PC-3 (cell line): ENCODE results near the gene PCDHGC3. TPM values are rescaled to one million over a fixed set of nuclear protein-coding genes. Genes with fewer than 3 reads are reported as not detected.

ENCODE experiments used
- ATAC-seq: fragments of 200-7000 bp; cut with Tn5 transposase; 2 replicates; pipeline ENCODE4 v1.9.1; 2020; ENCODE audit warnings: mild to moderate bottlenecking, moderate library complexity
- BruUV-seq: library from RNA; stranded (reverse); fragments of 400-500 nt; replicated peaks from 2 replicates; lab custom pipeline; 2021; lab: Mats Ljungman, UMichigan
- CTCF ChIA-PET: fragments of 300-600 bp; sonication (Branson Sonifier 250); formaldehyde crosslinking; loops from one replicate; lab custom pipeline; 2022; ENCODE audit warnings: antibody characterized with exemption; lab: Charles Lee
- POLR2A ChIA-PET: fragments of 300-600 bp; sonication (Branson Sonifier 250); formaldehyde crosslinking; loops from one replicate; lab custom pipeline; 2022; ENCODE audit warnings: antibody characterized with exemption; ENCODE audit not compliant: unreplicated experiment; lab: Charles Lee
- DNase-seq: peaks from one replicate; pipeline ENCODE4 v3.0.0-alpha.2; 2015
- H2AFZ ChIP-seq: fragments of 300-600 bp; sonication (generic); 2 replicates; pipeline ENCODE4 v1.6.0; 2016; ENCODE audit warnings: antibody characterized with exemption, low read length
- H3F3A ChIP-seq: fragments of 300-600 bp; sonication (generic); one replicate; pipeline ENCODE4 v1.6.0; 2017; ENCODE audit warnings: antibody characterized with exemption, low read length, control low read depth, mild to moderate bottlenecking; ENCODE audit not compliant: unreplicated experiment
- H3K27ac ChIP-seq: fragments of 300-600 bp; sonication (generic); 2 replicates; pipeline ENCODE4 v1.5.1; 2016; ENCODE audit warnings: mild to moderate bottlenecking, low read length
- H3K27me3 ChIP-seq: fragments of 300-600 bp; sonication (generic); 2 replicates; pipeline ENCODE4 v1.6.1; 2016; ENCODE audit warnings: low read length, mixed read lengths
- H3K36me3 ChIP-seq: fragments of 300-600 bp; sonication (generic); 2 replicates; pipeline ENCODE4 v1.6.1; 2016; ENCODE audit warnings: low read depth, mixed run types, low read length, mixed read lengths
- H3K4me1 ChIP-seq: fragments of 300-600 bp; sonication (generic); 2 replicates; pipeline ENCODE4 v1.5.1; 2016; ENCODE audit warnings: low read length; ENCODE audit not compliant: insufficient read depth
- H3K4me2 ChIP-seq: fragments of 300-600 bp; sonication (generic); 2 replicates; pipeline ENCODE4 v1.6.0; 2016; ENCODE audit warnings: low read length
- H3K4me3 ChIP-seq: fragments of 300-600 bp; sonication (generic); 2 replicates; pipeline ENCODE4 v1.5.1; 2016; ENCODE audit warnings: mild to moderate bottlenecking, low read length, mixed read lengths
- H3K79me2 ChIP-seq: fragments of 300-600 bp; sonication (generic); 2 replicates; pipeline ENCODE4 v1.6.1; 2017; ENCODE audit warnings: low read length, mixed read lengths
- H3K9ac ChIP-seq: fragments of 300-600 bp; sonication (generic); 2 replicates; pipeline ENCODE4 v1.6.0; 2016; ENCODE audit warnings: mild to moderate bottlenecking, low read length
- H3K9me2 ChIP-seq: fragments of 300-600 bp; sonication (generic); replicated peaks from 2 replicates; pipeline ENCODE4 v1.6.1; 2016; ENCODE audit warnings: mixed run types, low read length, mixed read lengths
- H3K9me3 ChIP-seq: fragments of 300-600 bp; sonication (generic); 2 replicates; pipeline ENCODE4 v1.6.1; 2016; ENCODE audit warnings: low read length, mixed read lengths
- H4K20me1 ChIP-seq: fragments of 300-600 bp; sonication (generic); 2 replicates; pipeline ENCODE4 v1.6.1; 2016; ENCODE audit warnings: low read length, mixed read lengths
- EZH2 ChIP-seq: fragments of 300-600 bp; sonication (generic); IDR thresholded peaks from one replicate; pipeline ENCODE4 v1.6.1; 2017; ENCODE audit warnings: antibody characterized with exemption, mild to moderate bottlenecking, low read length; ENCODE audit not compliant: unreplicated experiment
- EZH2phosphoT487 ChIP-seq: fragments of 300-600 bp; sonication (generic); IDR thresholded peaks from 2 replicates; pipeline ENCODE4 v1.6.1; 2018; ENCODE audit warnings: mild to moderate bottlenecking, antibody characterized with exemption, low read length, borderline replicate concordance
- intact Hi-C: fragments of 100-400 bp; cut with micrococcal nuclease; formaldehyde crosslinking; loops from 2 replicates; pipeline ENCODE4 v1.9.0; 2023
- total RNA-seq: library from RNA; depleted of rRNA; stranded (reverse); fragments of >200 nt; gene quantifications from 2 replicates; pipeline ENCODE4 v1.2.3, GENCODE V29; 2014
- TF ChIP-seq, protein P1 (sequence below): fragments of 300-600 bp; sonication (generic); conservative IDR thresholded peaks from 2 replicates; pipeline ENCODE4 v1.5.1; 2017; ENCODE audit warnings: antibody characterized with exemption, low read depth, mild to moderate bottlenecking, low read length

PCDHGC3 gene
- total RNA-seq, 1 experiment from 2014 or later, result 2.1 TPM

DNA sequence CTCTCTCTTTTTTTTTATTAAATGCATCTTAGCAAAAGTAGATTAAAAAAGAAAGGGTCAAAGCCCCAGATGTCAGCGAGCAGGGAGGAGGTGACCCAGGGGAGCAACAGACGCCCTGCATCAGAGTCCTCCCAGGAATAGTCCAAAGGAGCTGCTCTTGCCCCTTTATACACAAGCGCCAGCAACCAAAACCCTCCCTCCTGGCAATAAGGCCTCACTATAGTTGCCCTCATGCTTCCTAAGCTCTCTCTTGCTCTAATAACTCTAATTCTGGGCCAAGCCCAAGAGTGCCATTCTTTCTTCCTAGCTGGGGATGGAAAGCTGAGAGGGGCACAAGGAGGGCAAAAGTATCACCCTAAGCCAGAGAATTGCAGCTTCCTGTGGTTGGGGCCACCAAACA, 39.4 kb downstream of the PCDHGC3 start:
- intact Hi-C loops, result no loop called here
- TSS peak; percentile 30 for BruUV-seq
- TF ChIP-seq EZH2 (no peak), EZH2phosphoT487 (no peak)
- TF ChIP-seq, protein P1, sequence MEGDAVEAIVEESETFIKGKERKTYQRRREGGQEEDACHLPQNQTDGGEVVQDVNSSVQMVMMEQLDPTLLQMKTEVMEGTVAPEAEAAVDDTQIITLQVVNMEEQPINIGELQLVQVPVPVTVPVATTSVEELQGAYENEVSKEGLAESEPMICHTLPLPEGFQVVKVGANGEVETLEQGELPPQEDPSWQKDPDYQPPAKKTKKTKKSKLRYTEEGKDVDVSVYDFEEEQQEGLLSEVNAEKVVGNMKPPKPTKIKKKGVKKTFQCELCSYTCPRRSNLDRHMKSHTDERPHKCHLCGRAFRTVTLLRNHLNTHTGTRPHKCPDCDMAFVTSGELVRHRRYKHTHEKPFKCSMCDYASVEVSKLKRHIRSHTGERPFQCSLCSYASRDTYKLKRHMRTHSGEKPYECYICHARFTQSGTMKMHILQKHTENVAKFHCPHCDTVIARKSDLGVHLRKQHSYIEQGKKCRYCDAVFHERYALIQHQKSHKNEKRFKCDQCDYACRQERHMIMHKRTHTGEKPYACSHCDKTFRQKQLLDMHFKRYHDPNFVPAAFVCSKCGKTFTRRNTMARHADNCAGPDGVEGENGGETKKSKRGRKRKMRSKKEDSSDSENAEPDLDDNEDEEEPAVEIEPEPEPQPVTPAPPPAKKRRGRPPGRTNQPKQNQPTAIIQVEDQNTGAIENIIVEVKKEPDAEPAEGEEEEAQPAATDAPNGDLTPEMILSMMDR, result no peak
- Histone ChIP-seq H2AFZ (no peak overlapping the region), H3K4me1 (peaks cover 7% of the 10 kb centered on the region), H3K4me3 (no peak overlapping the region), H4K20me1 (no peaks in the 10 kb centered on the region), H3K9me3 (no peaks in the 10 kb centered on the region), H3K36me3 (peaks cover 29% of the 10 kb centered on the region), H3K9ac (no peak overlapping the region), H3K27me3 (no peaks in the 10 kb centered on the region), H3K27ac (no peak overlapping the region), H3K79me2 (peaks cover 6% of the 10 kb centered on the region; the same call in 1 of the 2 replicates), H3K9me2 (no peaks in the 10 kb centered on the region), H3K4me2 (no peak overlapping the region), H3F3A (no peaks in the 10 kb centered on the region)
- ChIA-PET POLR2A (interaction anchor here (0.5 kb wide), 1 partner anchor 15 kb away, joined by 3 read pairs; no protein-coding TSS in a partner anchor), CTCF (no interaction called here)
- ATAC-seq, result no peak
- no peak for DNase-seq

GRCh38 chr5:141515946-141516671, 40.3 kb downstream of the PCDHGC3 start:
- TF ChIP-seq EZH2phosphoT487, result no peak
- no peak for TF ChIP-seq EZH2
- TF ChIP-seq, protein P1, result no peak
- ATAC-seq (no peak), DNase-seq (no peak)
- POLR2A ChIA-PET, result no interaction called here
- Histone ChIP-seq H3K27me3 (no peaks in the 10 kb centered on the region), H3K9ac (no peak overlapping the region), H3K4me3 (no peak overlapping the region), H2AFZ (no peak overlapping the region), H4K20me1 (no peaks in the 10 kb centered on the region), H3K79me2 (peaks cover 6% of the 10 kb centered on the region; the same call in 1 of the 2 replicates), H3K9me3 (no peaks in the 10 kb centered on the region), H3K27ac (no peak overlapping the region), H3K4me2 (no peak overlapping the region), H3K9me2 (no peaks in the 10 kb centered on the region), H3K4me1 (peaks cover 16% of the 10 kb centered on the region), H3F3A (no peaks in the 10 kb centered on the region), H3K36me3 (peaks cover 33% of the 10 kb centered on the region)
- no TSS peak for BruUV-seq
- CTCF ChIA-PET, result no interaction called here
- intact Hi-C loops, result no loop called here

GRCh38 chr5:141516672-141517025, 40.9 kb downstream of the PCDHGC3 start:
- ATAC-seq, result no peak
- ChIA-PET POLR2A (no interaction called here), CTCF (no interaction called here)
- no TSS peak for BruUV-seq
- Histone ChIP-seq H3F3A (peaks cover 3% of the 10 kb centered on the region), H3K4me1 (peaks cover 19% of the 10 kb centered on the region), H3K27me3 (no peaks in the 10 kb centered on the region), H3K9me3 (no peaks in the 10 kb centered on the region), H3K79me2 (peaks cover 6% of the 10 kb centered on the region; the same call in 1 of the 2 replicates), H3K36me3 (peaks cover 33% of the 10 kb centered on the region), H3K4me2 (no peak overlapping the region), H3K9me2 (no peaks in the 10 kb centered on the region), H3K27ac (no peak overlapping the region), H2AFZ (no peak overlapping the region), H3K9ac (no peak overlapping the region), H3K4me3 (no peak overlapping the region), H4K20me1 (no peaks in the 10 kb centered on the region)
- TF ChIP-seq, protein P1, result no peak
- TF ChIP-seq EZH2 (no peak), EZH2phosphoT487 (no peak)
- no peak for DNase-seq
- intact Hi-C loops, result no loop called here
